Esophagus muscularis mucosa (tissue), 4 donors: ENCODE measurements around the gene PLA2G10. TPM values are rescaled to one million over a fixed set of nuclear protein-coding genes. Genes with fewer than 3 reads are reported as not detected.
"Not testable (repeated sequence)": the region's sequence is repeated elsewhere in the genome, so short reads cannot be mapped to it uniquely, and the experiment has no call there.

Experiments
- DNase-seq: peaks from one replicate; pipeline ENCODE4 v3.0.0-alpha.2; 2017; ENCODE audit errors: extremely low spot score
- H3K27ac ChIP-seq, 4 donors: fragments of 200-600 bp; sonication (generic); replicated peaks in 1 of 4; 1 replicate in 3 of 4; 2 replicates in 1 of 4; pipeline ENCODE4 v1.5.1; 2016 to 2019; ENCODE audit warnings: mild to moderate bottlenecking in 1 of 4
- H3K27me3 ChIP-seq, 4 donors: fragments of 200-600 bp; sonication (generic); one replicate each; pipeline versions ENCODE4 v1.5.1 to v1.6.0; 2016 to 2019
- H3K36me3 ChIP-seq, 4 donors: fragments of 200-600 bp; sonication (generic); one replicate each; pipeline ENCODE4 v1.5.1; 2016 to 2019
- H3K4me1 ChIP-seq, 4 donors: fragments of 200-600 bp; sonication (generic); one replicate each; pipeline ENCODE4 v1.5.1; 2016 to 2019
- H3K4me3 ChIP-seq, 4 donors: fragments of 200-600 bp; sonication (generic); 1 replicate in 2 of 4; 2 replicates in 2 of 4; pipeline ENCODE4 v1.5.1; 2016 to 2019; ENCODE audit warnings: mild to moderate bottlenecking in 4 of 4, moderate library complexity in 1 of 4
- H3K9me3 ChIP-seq, 4 donors: fragments of 200-600 bp; sonication (generic); 1 replicate in 3 of 4; 2 replicates in 1 of 4; pipeline ENCODE4 v1.5.1; 2016 to 2019
- CTCF ChIP-seq, 3 experiments: fragments of 200-600 bp in 2 of 3; fragments of 450-650 bp in 1 of 3; sonication (generic) in 2 of 3; IDR thresholded peaks; one replicate each; pipeline ENCODE4 v1.5.1; 2017 to 2019; ENCODE audit warnings: antibody characterized with exemption in 3 of 3, mild to moderate bottlenecking in 2 of 3, moderate library complexity in 1 of 3
- EP300 ChIP-seq: sonication (generic); formaldehyde crosslinking; IDR thresholded peaks from one replicate; pipeline ENCODE4 v1.6.1; 2017; ENCODE audit warnings: antibody characterized with exemption
- POLR2A ChIP-seq: fragments of 450-650 bp; IDR thresholded peaks from one replicate; pipeline ENCODE4 v1.6.1; 2017; ENCODE audit warnings: antibody characterized with exemption, moderate library complexity, mild to moderate bottlenecking, low read depth
- POLR2AphosphoS5 ChIP-seq, 2 donors: sonication (generic); formaldehyde crosslinking; IDR thresholded peaks; one replicate each; pipeline ENCODE4 v1.6.1; 2017; ENCODE audit warnings: antibody characterized with exemption in 2 of 2
- WGBS: methylation state at CpG from one replicate; pipeline ENCODE4 v1.1.5; 2018; 5-methylcytosine and 5-hydroxymethylcytosine counted together
- intact Hi-C: fragments of 100-400 bp; cut with DNase I; formaldehyde crosslinking; loops from one replicate; pipeline ENCODE4 v1.15.1; 2023
- total RNA-seq, 4 donors: library from RNA; depleted of rRNA; stranded (reverse); fragments of >200 nt; gene quantifications; one replicate each; pipeline versions ENCODE4 v1.1.0 to v1.2.1, GENCODE V29; 2016

PLA2G10 gene
- total RNA-seq, 4 donors from 2014 or later: not detected

- H3K4me1 ChIP-seq: no peaks in the 10 kb centered on the region
- no peak overlapping the region for H3K27ac ChIP-seq
- H3K27me3 ChIP-seq: peaks cover 0 to 14% (median 0%) of the 10 kb centered on the region in 4 donors
- TF ChIP-seq CTCF (IDR thresholded peaks at IDR 0.05) (no peak), POLR2AphosphoS5 (IDR thresholded peaks at IDR 0.05) (no peak), POLR2A (no peak), EP300 (no peak)
- intact Hi-C loops: no loop called here
- no peak for DNase-seq
- H3K4me3 ChIP-seq: no peak overlapping the region
- 93% methylated on average over 8 of the region's 8 CpGs for WGBS
- no peaks in the 10 kb centered on the region for H3K36me3 ChIP-seq
- no peaks in the 10 kb centered on the region for H3K9me3 ChIP-seq
Measured at GRCh38 chr16:14682121-14682520, 12.0 kb downstream of the PLA2G10 start.

GRCh38 chr16:14681115-14681514, 13.0 kb downstream of the PLA2G10 start:
- H3K4me3 ChIP-seq: no peak overlapping the region
- H3K27ac ChIP-seq: no peak overlapping the region
- WGBS: 91% methylated on average over 4 of the region's 4 CpGs
- no peaks in the 10 kb centered on the region for H3K9me3 ChIP-seq
- no peak for DNase-seq
- TF ChIP-seq EP300: no peak
- no peak for TF ChIP-seq CTCF (IDR thresholded peaks at IDR 0.05)
- TF ChIP-seq POLR2AphosphoS5 (IDR thresholded peaks at IDR 0.05): no peak
- no peak for TF ChIP-seq POLR2A
- H3K27me3 ChIP-seq: peaks cover 0 to 18% (median 0%) of the 10 kb centered on the region in 4 donors
- intact Hi-C loops: no loop called here
- no peaks in the 10 kb centered on the region for H3K36me3 ChIP-seq
- H3K4me1 ChIP-seq: no peaks in the 10 kb centered on the region

GRCh38 chr16:14680396-14680795, 13.7 kb downstream of the PLA2G10 start:
- DNase-seq, H3K36me3 ChIP-seq, H3K4me1 ChIP-seq, intact Hi-C loops, H3K27ac ChIP-seq, H3K4me3 ChIP-seq, H3K9me3 ChIP-seq: not testable (repeated sequence)
- WGBS: 96% methylated on average over 5 of the region's 7 CpGs
- peaks cover 0 to 18% (median 0%) of the 10 kb centered on the region in 4 donors for H3K27me3 ChIP-seq

- intact Hi-C loops: no loop called here
- TF ChIP-seq POLR2A (no peak), CTCF (IDR thresholded peaks at IDR 0.05) (no peak), EP300 (no peak), POLR2AphosphoS5 (IDR thresholded peaks at IDR 0.05) (no peak)
- no peak overlapping the region for H3K27ac ChIP-seq
- no peaks in the 10 kb centered on the region for H3K36me3 ChIP-seq
- H3K4me1 ChIP-seq: no peaks in the 10 kb centered on the region
- peaks cover 0 to 18% (median 0%) of the 10 kb centered on the region in 4 donors for H3K27me3 ChIP-seq
- WGBS: 84% methylated on average over 11 of the region's 11 CpGs
- no peak overlapping the region for H3K4me3 ChIP-seq
- DNase-seq: no peak
- no peaks in the 10 kb centered on the region for H3K9me3 ChIP-seq
Measured at GRCh38 chr16:14678748-14679497, 15.2 kb downstream of the PLA2G10 start.

- no peak overlapping the region for H3K4me3 ChIP-seq
- WGBS: 92% methylated on average over 5 of the region's 5 CpGs
- intact Hi-C loops: no loop called here
- no peaks in the 10 kb centered on the region for H3K36me3 ChIP-seq
- no peaks in the 10 kb centered on the region for H3K4me1 ChIP-seq
- H3K27me3 ChIP-seq: peaks cover 0 to 18% (median 0%) of the 10 kb centered on the region in 4 donors
- TF ChIP-seq POLR2A: no peak
- no peak for TF ChIP-seq EP300
- no peak for TF ChIP-seq POLR2AphosphoS5 (IDR thresholded peaks at IDR 0.05)
- TF ChIP-seq CTCF (IDR thresholded peaks at IDR 0.05): no peak
- no peaks in the 10 kb centered on the region for H3K9me3 ChIP-seq
- no peak for DNase-seq
- no peak overlapping the region for H3K27ac ChIP-seq
Measured at GRCh38 chr16:14677627-14678026, 16.5 kb downstream of the PLA2G10 start.
